ENCODE results near the gene TLN1. TPM values are rescaled to one million over a fixed set of nuclear protein-coding genes. Genes with fewer than 3 reads are reported as not detected.
A peak's percentile ranks its signal among the peaks of the same experiment; 100 is the strongest.

TLN1 gene
- total RNA-seq, 1 donor from 2014 or later, result 362 TPM

- peaks cover 5% of the 10 kb centered on the region for H3K27me3 Mint-ChIP-seq
- H3K36me3 Mint-ChIP-seq (ENCODE audit: low read depth), result peaks cover 33% of the 10 kb centered on the region
- H3K4me1 Mint-ChIP-seq, result peaks cover 76% of the 10 kb centered on the region
- H3K4me3 Mint-ChIP-seq, result peak overlapping the region; percentile 55
- H3K9me3 Mint-ChIP-seq, result no peaks in the 10 kb centered on the region
- CTCF ChIA-PET, result interaction anchor here (1.0 to 12.0 kb wide), 3 partner anchors 33 to 47 kb away, joined by 3 to 127 read pairs (median 12); partner anchors contain the start of gene CD72
- TF ChIP-seq CTCF (IDR thresholded peaks at IDR 0.05), result no peak
- peak overlapping the region; percentile 70 for H3K27ac Mint-ChIP-seq
- POLR2A ChIA-PET, result interaction anchor here (1.0 to 4.2 kb wide), 7 partner anchors 14 to 71 kb away, joined by 3 to 16 read pairs (median 5); partner anchors contain the start of genes CD72 and CREB3
- intact Hi-C loops (cut with micrococcal nuclease), result no loop called here
- ATAC-seq (ENCODE audit: low read depth) (no peak), DNase-seq (no peak)
Measured at GRCh38 chr9:35661756-35662350, 70.1 kb downstream of the TLN1 start.

GRCh38 chr9:35660966-35661415 lies 71.0 kb downstream of the TLN1 start:
- Mint-ChIP-seq H3K4me1 (peaks cover 75% of the 10 kb centered on the region), H3K4me3 (peak overlapping the region; percentile 12), H3K27ac (peak overlapping the region; percentile 24), H3K9me3 (no peaks in the 10 kb centered on the region), H3K27me3 (peaks cover 5% of the 10 kb centered on the region), H3K36me3 (ENCODE audit: low read depth) (peaks cover 33% of the 10 kb centered on the region)
- CTCF ChIA-PET, result interaction anchor here (0.6 to 12.0 kb wide), 5 partner anchors 34 to 57 kb away, joined by 3 to 127 read pairs (median 5); partner anchors contain the start of gene CD72
- POLR2A ChIA-PET, result interaction anchor here (1.4 to 1.8 kb wide), 5 partner anchors 15 to 72 kb away, joined by 3 to 6 read pairs (median 5); partner anchors contain the start of gene CREB3
- intact Hi-C loops (cut with micrococcal nuclease), result no loop called here
- no peak for TF ChIP-seq CTCF (IDR thresholded peaks at IDR 0.05)
- no peak for DNase-seq
- ATAC-seq (ENCODE audit: low read depth), result no peak

GRCh38 chr9:35659340-35659739 lies 72.7 kb downstream of the TLN1 start:
- Mint-ChIP-seq H3K27me3 (peaks cover 5% of the 10 kb centered on the region), H3K27ac (peak overlapping the region; percentile 99), H3K36me3 (ENCODE audit: low read depth) (peaks cover 33% of the 10 kb centered on the region), H3K4me1 (peaks cover 78% of the 10 kb centered on the region), H3K9me3 (no peaks in the 10 kb centered on the region), H3K4me3 (peak overlapping the region; percentile 88)
- no peak for TF ChIP-seq CTCF (IDR thresholded peaks at IDR 0.05)
- POLR2A ChIA-PET, result interaction anchor here (1.0 to 18.0 kb wide), 8 partner anchors 13 to 97 kb away, joined by 3 to 549 read pairs (median 30); partner anchors contain the start of genes CD72, CREB3, TESK1 and TLN1
- intact Hi-C loops (cut with micrococcal nuclease), result loop anchor here (1.0 to 2.0 kb wide), 3 partner anchors 21 to 671 kb away; partner anchors contain the start of gene DNAJB5
- CTCF ChIA-PET, result interaction anchor here (0.6 to 12.0 kb wide), 15 partner anchors 11 to 129 kb away, joined by 3 to 127 read pairs (median 6); partner anchors contain the start of genes CD72 and TESK1
- DNase-seq (no peak), ATAC-seq (ENCODE audit: low read depth) (no peak)

GRCh38 chr9:35658968-35659220 lies 73.1 kb downstream of the TLN1 start:
- DNase-seq, result no peak
- Mint-ChIP-seq H3K27ac (peak overlapping the region; percentile 99), H3K4me1 (peaks cover 83% of the 10 kb centered on the region), H3K4me3 (peak overlapping the region; percentile 88), H3K27me3 (peaks cover 5% of the 10 kb centered on the region), H3K36me3 (ENCODE audit: low read depth) (peaks cover 33% of the 10 kb centered on the region), H3K9me3 (no peaks in the 10 kb centered on the region)
- no peak for TF ChIP-seq CTCF (IDR thresholded peaks at IDR 0.05)
- POLR2A ChIA-PET, result interaction anchor here (1.0 to 18.0 kb wide), 13 partner anchors 12 to 556 kb away, joined by 3 to 549 read pairs (median 12); partner anchors contain the start of genes CD72, CREB3, STOML2 and TESK1
- CTCF ChIA-PET, result interaction anchor here (0.6 to 12.0 kb wide), 16 partner anchors 11 to 130 kb away, joined by 3 to 127 read pairs (median 5); partner anchors contain the start of genes CD72, GBA2, RGP1 and TESK1
- ATAC-seq (ENCODE audit: low read depth), result no peak
- intact Hi-C loops (cut with micrococcal nuclease), result loop anchor here (1.0 to 2.0 kb wide), 8 partner anchors 22 to 670 kb away; partner anchors contain the start of genes CREB3, DNAJB5, HINT2 and TLN1

All from activated B cell treated with CpG ODN at 0.5 μM for 24 hours (primary cell).